WTC11 (cell line): ENCODE results near the gene OR56A5. TPM values are rescaled to one million over a fixed set of nuclear protein-coding genes. Genes with fewer than 3 reads are reported as not detected.

Source experiments
- ATAC-seq: fragments of 200-7000 bp; cut with Tn5 transposase; 2 replicates; pipeline ENCODE4 v1.10.0; 2021; ENCODE audit warnings: mild to moderate bottlenecking, moderate library complexity
- CTCF ChIA-PET: fragments of 300-600 bp; sonication (Branson Sonifier 250); formaldehyde crosslinking; loops from one replicate; lab custom pipeline; 2021; ENCODE audit warnings: antibody characterized with exemption; lab: Charles Lee
- POLR2A ChIA-PET: fragments of 350-600 bp; sonication (Branson Sonifier 250); formaldehyde crosslinking; loops from one replicate; lab custom pipeline; 2021; ENCODE audit warnings: antibody characterized with exemption; lab: Charles Lee
- DNase-seq: peaks from one replicate; pipeline ENCODE4 v3.0.0; 2021; ENCODE audit warnings: low spot score
- H3K27ac Mint-ChIP-seq: 2 replicates; pipeline ENCODE4 v1.8.0; 2021; ENCODE audit warnings: mixed read lengths
- H3K27me3 Mint-ChIP-seq: 2 replicates; pipeline ENCODE4 v1.8.0; 2021; ENCODE audit warnings: low read depth, mild to moderate bottlenecking, moderate library complexity, mixed read lengths
- H3K36me3 Mint-ChIP-seq: 2 replicates; pipeline ENCODE4 v1.8.0; 2021; ENCODE audit warnings: mixed read lengths
- H3K4me1 Mint-ChIP-seq: 2 replicates; pipeline ENCODE4 v1.8.0; 2022; ENCODE audit warnings: mixed read lengths
- H3K4me3 Mint-ChIP-seq: 2 replicates; pipeline ENCODE4 v1.8.0; 2021; ENCODE audit warnings: mild to moderate bottlenecking, moderate library complexity, mixed read lengths
- H3K9me3 Mint-ChIP-seq: 2 replicates; pipeline ENCODE4 v1.8.0; 2021; ENCODE audit warnings: mixed read lengths
- ATF1 ChIP-seq: sonication (generic); formaldehyde crosslinking; IDR thresholded peaks from 2 replicates; pipeline ENCODE4 v1.8.1; 2023; ENCODE audit warnings: mild to moderate bottlenecking, moderate library complexity, missing genetic modification reagents
- ATF2 ChIP-seq: sonication (generic); formaldehyde crosslinking; IDR thresholded peaks from 2 replicates; pipeline ENCODE4 v1.8.1; 2022; ENCODE audit warnings: low read depth, missing genetic modification reagents, borderline replicate concordance
- CDX4 ChIP-seq: fragments of 250-450 bp; sonication (Bioruptor Pico); IDR thresholded peaks from 2 replicates; pipeline ENCODE4 v1.9.0; 2021; ENCODE audit warnings: moderate library complexity, mild to moderate bottlenecking, inconsistent platforms, borderline replicate concordance
- CREM ChIP-seq: sonication (generic); formaldehyde crosslinking; IDR thresholded peaks from 2 replicates; pipeline ENCODE4 v1.8.1; 2022; ENCODE audit warnings: mild to moderate bottlenecking, missing genetic modification reagents, moderate library complexity
- CTCF ChIP-seq: fragments of 200-600 bp; IDR thresholded peaks from 2 replicates; pipeline ENCODE4 v1.8.0; 2022; ENCODE audit warnings: antibody characterized with exemption
- ELF4 ChIP-seq: sonication (generic); formaldehyde crosslinking; IDR thresholded peaks from 2 replicates; pipeline ENCODE4 v1.8.1; 2022; ENCODE audit warnings: low read depth, mild to moderate bottlenecking, moderate library complexity, missing genetic modification reagents
- FOXP1 ChIP-seq: sonication (generic); formaldehyde crosslinking; IDR thresholded peaks from 2 replicates; pipeline ENCODE4 v1.8.0; 2022; ENCODE audit warnings: missing genetic modification reagents, mild to moderate bottlenecking, moderate library complexity, borderline replicate concordance
- FOXP4 ChIP-seq: sonication (generic); formaldehyde crosslinking; IDR thresholded peaks from 2 replicates; pipeline ENCODE4 v1.8.0; 2022; ENCODE audit warnings: mild to moderate bottlenecking, missing genetic modification reagents
- GTF2I ChIP-seq: fragments of 250-450 bp; sonication (Bioruptor Pico); conservative IDR thresholded peaks from 2 replicates; pipeline ENCODE4 v1.4.0; 2021; ENCODE audit warnings: mild to moderate bottlenecking
- JAZF1 ChIP-seq: fragments of 250-450 bp; sonication (Bioruptor Pico); IDR thresholded peaks from 2 replicates; pipeline ENCODE4 v1.9.0; 2021; ENCODE audit warnings: moderate library complexity, mild to moderate bottlenecking, inconsistent platforms
- MYBL2 ChIP-seq: sonication (generic); formaldehyde crosslinking; IDR thresholded peaks from 2 replicates; pipeline ENCODE4 v1.8.1; 2023; ENCODE audit warnings: mild to moderate bottlenecking, moderate library complexity, missing genetic modification reagents
- NR1H2 ChIP-seq: sonication (generic); formaldehyde crosslinking; IDR thresholded peaks from 2 replicates; pipeline ENCODE4 v1.9.0; 2021; ENCODE audit warnings: mild to moderate bottlenecking, moderate library complexity, missing genetic modification reagents
- STAT6 ChIP-seq: sonication (generic); formaldehyde crosslinking; conservative IDR thresholded peaks from 2 replicates; pipeline ENCODE4 v1.8.1; 2023; ENCODE audit warnings: mild to moderate bottlenecking, low read depth, missing genetic modification reagents, moderate library complexity
- USF2 ChIP-seq: sonication (generic); formaldehyde crosslinking; IDR thresholded peaks from 2 replicates; pipeline ENCODE4 v1.8.1; 2023; ENCODE audit warnings: mild to moderate bottlenecking, missing genetic modification reagents, moderate library complexity
- ZBTB43 ChIP-seq: sonication (generic); formaldehyde crosslinking; IDR thresholded peaks from 2 replicates; pipeline ENCODE4 v1.8.1; 2023; ENCODE audit warnings: mild to moderate bottlenecking, missing genetic modification reagents
- ZNF219 ChIP-seq: sonication (generic); formaldehyde crosslinking; IDR thresholded peaks from 2 replicates; pipeline ENCODE4 v1.8.0; 2023; ENCODE audit warnings: missing genetic modification reagents, mild to moderate bottlenecking, borderline replicate concordance
- ZNF232 ChIP-seq: sonication (generic); formaldehyde crosslinking; IDR thresholded peaks from 2 replicates; pipeline ENCODE4 v1.8.0; 2022; ENCODE audit warnings: mild to moderate bottlenecking, missing genetic modification reagents
- ZNF416 ChIP-seq: fragments of 250-450 bp; sonication (Bioruptor Pico); IDR thresholded peaks from 2 replicates; pipeline ENCODE4 v1.9.0; 2021; ENCODE audit warnings: mild to moderate bottlenecking, inconsistent platforms
- total RNA-seq: library from RNA; stranded (reverse); gene quantifications from 3 replicates; pipeline ENCODE4 v1.2.3, GENCODE V29; 2021

OR56A5 gene
- total RNA-seq, 1 experiment from 2014 or later, result not detected

GRCh38 chr11:5955586-5955985 is 12.7 kb downstream of the OR56A5 start:
- DNase-seq (no peak), ATAC-seq (no peak)
- Mint-ChIP-seq H3K9me3 (peaks cover 20% of the 10 kb centered on the region), H3K27ac (no peak overlapping the region), H3K36me3 (peaks cover 11% of the 10 kb centered on the region), H3K4me1 (peaks cover 4% of the 10 kb centered on the region), H3K27me3 (no peaks in the 10 kb centered on the region; the same call in 1 of the 2 replicates), H3K4me3 (no peak overlapping the region)
- ChIA-PET CTCF (no interaction called here), POLR2A (no interaction called here)
- TF ChIP-seq ZBTB43 (no peak), FOXP4 (CRISPR knock-in tag) (no peak), CDX4 (CRISPR knock-in tag) (no peak), CREM (no peak), MYBL2 (CRISPR knock-in tag) (no peak), GTF2I (CRISPR knock-in tag) (no peak), JAZF1 (no peak), ZNF232 (CRISPR knock-in tag) (no peak), USF2 (CRISPR knock-in tag) (no peak), ZNF416 (CRISPR knock-in tag) (no peak), ATF1 (no peak), STAT6 (CRISPR knock-in tag) (no peak), ELF4 (CRISPR knock-in tag) (no peak), ZNF219 (CRISPR knock-in tag) (no peak), ATF2 (CRISPR knock-in tag) (no peak), CTCF (no peak), FOXP1 (CRISPR knock-in tag) (no peak), NR1H2 (CRISPR knock-in tag) (no peak)
